ENCODE data around the gene IPO4. TPM values are rescaled to one million over a fixed set of nuclear protein-coding genes. Genes with fewer than 3 reads are reported as not detected.

The IPO4 gene
- total and polyA plus RNA-seq, 2 of the 13 experiments (the other 11 are each of a cell fraction or from before 2014, with no cell fraction given), result 39.0 to 179 TPM

- TF ChIP-seq ZNF512B (CRISPR knock-in tag; IDR thresholded peaks at IDR 0.05; ENCODE audit: borderline replicate concordance) (peak; percentile 7; the same call in 1 of the 2 replicates), ZBTB49 (CRISPR knock-in tag; IDR thresholded peaks at IDR 0.05; ENCODE audit: borderline replicate concordance) (peak; percentile 57; the same call in 1 of the 2 replicates), SRSF1 (optimal IDR thresholded peaks at IDR 0.05; ENCODE audit: low read depth, low read length) (peak; percentile 90), ZNF577 (CRISPR knock-in tag; IDR thresholded peaks at IDR 0.05; ENCODE audit: borderline replicate concordance, low read depth) (0 out of 2 replicates have a peak, but pooled peaks have one; percentile 26), KLF9 (CRISPR knock-in tag; IDR thresholded peaks at IDR 0.05; ENCODE audit: low read depth) (peak; percentile 35; the same call in 1 of the 2 replicates), TMF1 (CRISPR knock-in tag; IDR thresholded peaks at IDR 0.05; ENCODE audit: low read depth) (no peak), ZNF709 (CRISPR knock-in tag; IDR thresholded peaks at IDR 0.05) (no peak), SMAD1 (CRISPR knock-in tag; IDR thresholded peaks at IDR 0.05; ENCODE audit: borderline replicate concordance, low read depth) (peak; percentile 98), ZNF407 (CRISPR knock-in tag; IDR thresholded peaks at IDR 0.05; ENCODE audit: not compliant biosample characterization) (peak; percentile 89), ZBTB1 (CRISPR knock-in tag; IDR thresholded peaks at IDR 0.05; ENCODE audit: borderline replicate concordance) (peak; percentile 79; the same call in 1 of the 2 replicates), ZNF292 (CRISPR knock-in tag; IDR thresholded peaks at IDR 0.05; ENCODE audit: borderline replicate concordance, low read depth) (peak; percentile 92; the same call in 1 of the 2 replicates), SIN3A (IDR thresholded peaks at IDR 0.05; ENCODE audit: borderline replicate concordance, low read depth, low read length) (peak; percentile 73; the same call in 1 of the 2 replicates), ZNF138 (CRISPR knock-in tag; IDR thresholded peaks at IDR 0.05; ENCODE audit: low read depth) (peak; percentile 82; the same call in 1 of the 2 replicates), ISX (CRISPR knock-in tag; conservative IDR thresholded peaks at IDR 0.05) (0 out of 2 replicates have a peak, but pooled peaks have one; percentile 94)
Measured at GRCh38 chr14:24135834-24136683, 52.6 kb downstream of the IPO4 start, which contains the start of gene PSME1 (continued).

All from HepG2 (cell line).